ENCODE data around the gene FAM200C.

FAM200C gene

DNA sequence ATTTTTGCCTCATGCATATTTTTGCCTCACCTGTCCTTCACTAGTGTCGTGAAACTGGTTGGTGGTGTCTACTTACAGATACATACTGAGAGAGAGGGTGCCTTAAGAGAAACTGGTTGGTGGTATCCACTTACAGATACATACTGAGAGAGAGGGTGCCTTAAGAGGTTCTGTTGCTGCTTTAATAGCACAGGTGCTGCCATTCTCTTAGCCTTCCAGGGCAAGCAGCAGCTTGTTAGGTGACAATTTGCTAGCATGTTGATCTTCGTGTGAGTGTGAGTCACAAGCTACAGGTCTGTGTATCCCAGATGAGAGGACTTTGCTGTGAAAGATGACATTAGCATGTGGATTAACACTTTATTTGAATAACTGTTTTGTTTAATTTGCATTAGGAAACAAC is 23.2 kb upstream of the FAM200C start:
- TF ChIP-seq FOXP2 (optimal IDR thresholded peaks at IDR 0.05; ENCODE audit: borderline replicate concordance, extremely low read depth, extremely low read length, insufficient read depth) (no peak), POLR2AphosphoS5 (IDR thresholded peaks at IDR 0.05; ENCODE audit: low read depth, low read length) (no peak), TAF1 (IDR thresholded peaks at IDR 0.05; ENCODE audit: borderline replicate concordance, insufficient read depth, low read length) (no peak), SIN3A (IDR thresholded peaks at IDR 0.05; ENCODE audit: borderline replicate concordance, insufficient read depth, low read length) (no peak)
- TF ChIP-seq, protein P1, sequence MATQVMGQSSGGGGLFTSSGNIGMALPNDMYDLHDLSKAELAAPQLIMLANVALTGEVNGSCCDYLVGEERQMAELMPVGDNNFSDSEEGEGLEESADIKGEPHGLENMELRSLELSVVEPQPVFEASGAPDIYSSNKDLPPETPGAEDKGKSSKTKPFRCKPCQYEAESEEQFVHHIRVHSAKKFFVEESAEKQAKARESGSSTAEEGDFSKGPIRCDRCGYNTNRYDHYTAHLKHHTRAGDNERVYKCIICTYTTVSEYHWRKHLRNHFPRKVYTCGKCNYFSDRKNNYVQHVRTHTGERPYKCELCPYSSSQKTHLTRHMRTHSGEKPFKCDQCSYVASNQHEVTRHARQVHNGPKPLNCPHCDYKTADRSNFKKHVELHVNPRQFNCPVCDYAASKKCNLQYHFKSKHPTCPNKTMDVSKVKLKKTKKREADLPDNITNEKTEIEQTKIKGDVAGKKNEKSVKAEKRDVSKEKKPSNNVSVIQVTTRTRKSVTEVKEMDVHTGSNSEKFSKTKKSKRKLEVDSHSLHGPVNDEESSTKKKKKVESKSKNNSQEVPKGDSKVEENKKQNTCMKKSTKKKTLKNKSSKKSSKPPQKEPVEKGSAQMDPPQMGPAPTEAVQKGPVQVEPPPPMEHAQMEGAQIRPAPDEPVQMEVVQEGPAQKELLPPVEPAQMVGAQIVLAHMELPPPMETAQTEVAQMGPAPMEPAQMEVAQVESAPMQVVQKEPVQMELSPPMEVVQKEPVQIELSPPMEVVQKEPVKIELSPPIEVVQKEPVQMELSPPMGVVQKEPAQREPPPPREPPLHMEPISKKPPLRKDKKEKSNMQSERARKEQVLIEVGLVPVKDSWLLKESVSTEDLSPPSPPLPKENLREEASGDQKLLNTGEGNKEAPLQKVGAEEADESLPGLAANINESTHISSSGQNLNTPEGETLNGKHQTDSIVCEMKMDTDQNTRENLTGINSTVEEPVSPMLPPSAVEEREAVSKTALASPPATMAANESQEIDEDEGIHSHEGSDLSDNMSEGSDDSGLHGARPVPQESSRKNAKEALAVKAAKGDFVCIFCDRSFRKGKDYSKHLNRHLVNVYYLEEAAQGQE (IDR thresholded peaks at IDR 0.05; ENCODE audit: insufficient read depth in 1 of 2, low read depth in 2 of 2, low read length in 2 of 2) = no peak

DNA sequence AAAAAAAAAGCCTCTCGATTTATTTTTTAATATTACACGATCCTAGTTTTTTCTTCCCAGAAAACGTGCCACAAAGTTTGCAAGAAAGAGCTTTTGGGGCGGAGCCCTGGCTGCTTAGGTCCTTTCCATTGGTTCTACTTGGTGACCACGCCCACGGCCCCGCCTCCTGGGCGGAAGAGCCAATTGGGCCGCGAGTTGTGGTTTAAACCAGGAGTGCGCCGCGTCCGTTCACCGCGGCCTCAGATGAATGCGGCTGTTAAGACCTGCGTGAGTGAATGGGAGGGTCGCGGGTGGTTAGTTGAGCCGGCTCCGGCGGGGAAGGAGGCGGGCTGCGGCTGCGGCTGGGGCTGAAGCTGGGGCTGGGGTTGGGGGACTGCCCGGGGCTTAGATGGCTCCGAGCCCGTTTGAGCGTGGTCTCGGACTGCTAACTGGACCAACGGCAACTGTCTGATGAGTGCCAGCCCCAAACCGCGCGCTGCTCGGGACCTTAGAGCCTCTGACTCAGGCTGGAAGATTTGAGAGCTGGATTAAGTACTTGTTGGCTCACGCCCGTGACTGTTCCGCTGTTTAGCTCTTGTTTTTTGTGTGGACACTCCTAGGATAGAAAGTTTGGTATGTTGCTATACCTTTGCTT is 21.9 kb upstream of the FAM200C start, which contains the start of gene PTTG1:
PTTG1 (plus strand) TSS at position 231 of the 634 bp plus-strand sequence. CDS start 458 bp downstream, outside the sequence.
- TF ChIP-seq TAF1 (IDR thresholded peaks at IDR 0.05; ENCODE audit: borderline replicate concordance, insufficient read depth, low read length) (peak; percentile 85), FOXP2 (optimal IDR thresholded peaks at IDR 0.05; ENCODE audit: borderline replicate concordance, extremely low read depth, extremely low read length, insufficient read depth) (peak; percentile 40), SIN3A (IDR thresholded peaks at IDR 0.05; ENCODE audit: borderline replicate concordance, insufficient read depth, low read length) (peak; percentile 71; the same call in 1 of the 2 replicates), POLR2AphosphoS5 (IDR thresholded peaks at IDR 0.05; ENCODE audit: low read depth, low read length) (peak; percentile 92)
- TF ChIP-seq, protein P1 (IDR thresholded peaks at IDR 0.05; ENCODE audit: insufficient read depth in 1 of 2, low read depth in 2 of 2, low read length in 2 of 2) = no peak

DNA sequence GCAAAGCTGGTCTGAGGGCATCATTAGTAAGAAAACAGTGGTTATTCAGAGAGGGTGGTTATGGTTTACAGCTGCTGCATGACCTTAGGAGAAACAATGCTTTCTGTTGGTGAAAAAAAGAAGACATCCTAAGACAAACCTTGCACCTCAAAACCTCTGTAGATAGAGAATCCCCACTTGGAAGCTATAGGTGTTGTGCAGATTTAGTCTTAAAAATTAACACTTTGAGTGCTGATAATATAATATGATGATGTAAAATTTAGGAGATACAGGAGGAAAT is 20.4 kb upstream of the FAM200C start:
- TF ChIP-seq, protein P1 (IDR thresholded peaks at IDR 0.05; ENCODE audit: insufficient read depth in 1 of 2, low read depth in 2 of 2, low read length in 2 of 2) = no peak
- no peak for TF ChIP-seq SIN3A (IDR thresholded peaks at IDR 0.05; ENCODE audit: borderline replicate concordance, insufficient read depth, low read length)
- no peak for TF ChIP-seq TAF1 (IDR thresholded peaks at IDR 0.05; ENCODE audit: borderline replicate concordance, insufficient read depth, low read length)
- TF ChIP-seq FOXP2 (optimal IDR thresholded peaks at IDR 0.05; ENCODE audit: borderline replicate concordance, extremely low read depth, extremely low read length, insufficient read depth) = no peak
- TF ChIP-seq POLR2AphosphoS5 (IDR thresholded peaks at IDR 0.05; ENCODE audit: low read depth, low read length) = no peak

DNA sequence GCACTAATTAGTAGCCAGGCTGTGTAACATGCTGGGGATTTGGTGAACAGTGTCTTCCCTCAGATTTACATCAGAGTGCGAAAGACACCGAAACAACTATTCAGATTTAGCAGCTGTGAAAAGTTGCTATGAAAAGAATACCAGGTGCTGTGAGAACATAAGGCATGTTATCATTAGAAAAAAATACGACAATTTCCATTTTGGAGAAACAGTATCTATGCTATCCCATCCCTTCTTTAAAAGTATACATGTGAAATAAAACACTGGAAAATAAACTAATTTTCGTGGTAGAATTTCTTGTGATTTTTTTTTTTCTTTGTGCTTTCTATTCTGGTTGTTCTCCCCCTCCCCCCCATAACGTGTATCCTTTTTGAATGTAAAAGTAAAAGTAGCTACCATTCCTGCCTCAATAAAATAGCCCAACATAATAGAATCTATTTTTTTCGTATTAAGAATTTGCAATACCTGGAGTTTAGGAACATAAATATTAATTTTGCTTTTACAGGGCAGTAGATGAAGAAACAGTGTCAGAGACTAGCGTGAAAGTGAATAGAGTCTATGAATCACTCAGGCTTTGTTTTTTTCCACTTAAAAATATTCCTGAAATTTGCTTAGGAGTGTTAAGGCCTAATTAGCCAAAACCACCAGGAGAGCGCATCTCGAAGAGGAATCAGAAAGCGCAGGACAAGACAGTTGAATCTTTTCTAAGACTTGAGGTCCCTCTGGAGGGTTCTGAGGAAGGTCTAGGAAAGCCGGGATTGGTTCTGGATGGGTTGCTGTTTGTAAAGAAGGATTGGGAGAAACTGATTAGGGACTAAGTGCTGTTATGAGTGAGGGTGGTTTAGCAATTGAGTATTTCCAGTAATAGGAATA is 19.8 kb upstream of the FAM200C start:
- TF ChIP-seq TAF1 (IDR thresholded peaks at IDR 0.05; ENCODE audit: borderline replicate concordance, insufficient read depth, low read length) (no peak), SIN3A (IDR thresholded peaks at IDR 0.05; ENCODE audit: borderline replicate concordance, insufficient read depth, low read length) (no peak), FOXP2 (optimal IDR thresholded peaks at IDR 0.05; ENCODE audit: borderline replicate concordance, extremely low read depth, extremely low read length, insufficient read depth) (no peak)
- TF ChIP-seq, protein P1 (IDR thresholded peaks at IDR 0.05; ENCODE audit: insufficient read depth in 1 of 2, low read depth in 2 of 2, low read length in 2 of 2) = no peak

Data from PFSK-1 (cell line).